Testis (tissue), 3 donors: ENCODE measurements around the gene ZNF521. TPM values are rescaled to one million over a fixed set of nuclear protein-coding genes. Genes with fewer than 3 reads are reported as not detected.
A peak's percentile ranks its signal among the peaks of the same experiment; 100 is the strongest.

Experiments used
- DNase-seq: peaks from one replicate; pipeline ENCODE4 v3.0.0-alpha.2; 2019
- H3K27ac ChIP-seq, 2 donors: fragments of 200-600 bp; sonication (generic); one replicate each; pipeline ENCODE4 v1.5.1; 2019
- H3K27me3 ChIP-seq: fragments of 200-600 bp; sonication (generic); one replicate; pipeline ENCODE4 v1.5.1; 2019
- H3K36me3 ChIP-seq: fragments of 200-600 bp; sonication (generic); one replicate; pipeline ENCODE4 v1.5.1; 2017; ENCODE audit warnings: low read depth; ENCODE audit errors: missing control alignments
- H3K4me1 ChIP-seq: fragments of 200-600 bp; sonication (generic); one replicate; pipeline ENCODE4 v1.5.1; 2019
- H3K4me3 ChIP-seq, 2 donors: fragments of 200-600 bp; sonication (generic); one replicate each; pipeline ENCODE4 v1.5.1; 2017 to 2019
- H3K9me3 ChIP-seq: fragments of 200-600 bp; sonication (generic); one replicate; pipeline ENCODE4 v1.5.1; 2017
- CTCF ChIP-seq, 3 experiments: fragments of 450-650 bp in 2 of 3; fragments of 200-600 bp in 1 of 3; sonication (generic) in 1 of 3; IDR thresholded peaks; one replicate each; pipeline ENCODE4 v1.5.1; 2016 to 2019; ENCODE audit warnings: antibody characterized with exemption in 3 of 3, mild to moderate bottlenecking in 2 of 3, moderate library complexity in 1 of 3
- POLR2A ChIP-seq: fragments of 450-650 bp; IDR thresholded peaks from one replicate; pipeline ENCODE4 v1.6.1; 2017; ENCODE audit warnings: antibody characterized with exemption, mild to moderate bottlenecking, moderate library complexity
- WGBS, 2 donors: methylation state at CpG; one replicate each; pipeline ENCODE4 v1.1.5; 2018; 5-methylcytosine and 5-hydroxymethylcytosine counted together
- intact Hi-C: fragments of 100-400 bp; cut with DNase I; formaldehyde crosslinking; loops from one replicate; pipeline ENCODE4 v1.15.1; 2023; ENCODE audit warnings: low total_unique reads
- polyA plus RNA-seq: library from polyadenylated mRNA; stranded (reverse); fragments of 350-450 nt; fragmentation: Illumina TruSeq; extraction: RNeasy Lipid Tissue Mini Kit (QIAGEN cat#74804); gene quantifications from one replicate; pipeline ENCODE4 v1.2.3, GENCODE V29; 2014; ENCODE audit warnings: low read depth, low replicate concordance; ENCODE audit not compliant: insufficient read depth
- total RNA-seq, 2 donors: library from RNA; depleted of rRNA; stranded (reverse); fragments of >200 nt; gene quantifications; one replicate each; pipeline ENCODE4 v1.2.3, GENCODE V29; 2016

Gene ZNF521
- total and polyA plus RNA-seq, 3 donors from 2014 or later, result 8.7 to 46.9 (median 34.7) TPM

GRCh38 chr18:25352629-25353005, 651 bp upstream of the ZNF521 start:
- Histone ChIP-seq H3K27me3 (no peaks in the 10 kb centered on the region), H3K27ac (peak overlapping the region in 1 of 2 donors; percentile 61), H3K36me3 (no peaks in the 10 kb centered on the region), H3K4me1 (no peaks in the 10 kb centered on the region), H3K4me3 (peak overlapping the region; percentile 17 to 20), H3K9me3 (no peaks in the 10 kb centered on the region)
- intact Hi-C loops, result loop anchor here (5.0 kb wide), 1 partner anchor 365 kb away; no protein-coding TSS in a partner anchor
- 1 to 2% methylated on average over 6 of the region's 6 CpGs for WGBS, 2 donors
- TF ChIP-seq CTCF (IDR thresholded peaks at IDR 0.05) (no peak), POLR2A (no peak)
- DNase-seq, result no peak

- TF ChIP-seq POLR2A (no peak), CTCF (IDR thresholded peaks at IDR 0.05) (no peak)
- no peak for DNase-seq
- Histone ChIP-seq H3K9me3 (no peaks in the 10 kb centered on the region), H3K27me3 (no peaks in the 10 kb centered on the region), H3K4me1 (no peaks in the 10 kb centered on the region), H3K27ac (peak overlapping the region; percentile 75 to 93), H3K4me3 (peak overlapping the region; percentile 74), H3K36me3 (no peaks in the 10 kb centered on the region)
- WGBS, 2 donors, result 1% methylated on average over 20 of the region's 20 CpGs
- intact Hi-C loops, result loop anchor here (5.0 kb wide), 1 partner anchor 364 kb away; no protein-coding TSS in a partner anchor
Observed at GRCh38 chr18:25351280-25351775, 638 bp downstream of the ZNF521 start.

GRCh38 chr18:25350489-25351251, 1.3 kb downstream of the ZNF521 start:
- peak overlapping the region; percentile 74 for H3K4me3 ChIP-seq
- peak; percentile 60 for DNase-seq
- no peaks in the 10 kb centered on the region for H3K4me1 ChIP-seq
- no peaks in the 10 kb centered on the region for H3K9me3 ChIP-seq
- TF ChIP-seq CTCF (IDR thresholded peaks at IDR 0.05) (no peak), POLR2A (no peak)
- H3K27me3 ChIP-seq, result no peaks in the 10 kb centered on the region
- peak overlapping the region; percentile 92 to 93 for H3K27ac ChIP-seq
- 0 to 2% methylated on average over 34 to 76 of the region's 76 CpGs for WGBS, 2 donors
- H3K36me3 ChIP-seq, result no peaks in the 10 kb centered on the region
- intact Hi-C loops, result loop anchor here (5.0 kb wide), 1 partner anchor 363 kb away; no protein-coding TSS in a partner anchor

GRCh38 chr18:25349926-25350487, 2.0 kb downstream of the ZNF521 start:
- H3K9me3 ChIP-seq, result no peaks in the 10 kb centered on the region
- H3K27me3 ChIP-seq, result no peaks in the 10 kb centered on the region
- peak overlapping the region; percentile 92 to 93 for H3K27ac ChIP-seq
- H3K4me3 ChIP-seq, result peak overlapping the region; percentile 74
- no peaks in the 10 kb centered on the region for H3K4me1 ChIP-seq
- peak; percentile 35 for DNase-seq
- H3K36me3 ChIP-seq, result no peaks in the 10 kb centered on the region
- intact Hi-C loops, result loop anchor here (5.0 kb wide), 1 partner anchor 363 kb away; no protein-coding TSS in a partner anchor
- WGBS, 2 donors, result 0 to 1% methylated on average over 10 to 56 of the region's 64 CpGs
- TF ChIP-seq POLR2A (no peak), CTCF (IDR thresholded peaks at IDR 0.05) (no peak)
